Measurements from ENCODE around the gene STRN3. TPM values are rescaled to one million over a fixed set of nuclear protein-coding genes. Genes with fewer than 3 reads are reported as not detected.

Gene STRN3
- polyA plus RNA-seq, 4 donors: 9.7 to 35.0 (median 11.8) TPM

GRCh38 chr14:30994681-30995620 is 31.2 kb downstream of the STRN3 start:
- FAIRE-seq (peak; percentile 26), DNase-seq (no peak)
- peaks cover 0 to 15% of the 10 kb centered on the region in 2 donors for H3K9me3 ChIP-seq (ENCODE audit: control insufficient read depth in 2 of 2, insufficient read depth in 1 of 2, low read depth in 1 of 2, low read length in 1 of 2)
- no peak overlapping the region for H3K4me3 ChIP-seq (ENCODE audit: low read depth in 1 of 3, low read length in 3 of 3)
- 9 to 16% (median 15%) methylated on average over 4 of the region's 4 CpGs for WGBS, 3 donors
- no peaks in the 10 kb centered on the region for H3K27me3 ChIP-seq (ENCODE audit: control insufficient read depth in 3 of 3, insufficient read depth in 3 of 3, low read length in 3 of 3)
- peaks cover 0 to 7% (median 6%) of the 10 kb centered on the region in 3 donors for H3K4me1 ChIP-seq (ENCODE audit: control insufficient read depth in 3 of 3, insufficient read depth in 2 of 3, low read depth in 1 of 3, low read length in 2 of 3)
- no peak overlapping the region for H3K27ac ChIP-seq (ENCODE audit: low read depth in 1 of 3, low read length in 2 of 3)
- peaks cover 2 to 13% (median 2%) of the 10 kb centered on the region in 3 donors for H3K36me3 ChIP-seq (ENCODE audit: control insufficient read depth in 3 of 3, insufficient read depth in 2 of 3, low read depth in 1 of 3, low read length in 3 of 3)

- H3K9me3 ChIP-seq (ENCODE audit: control insufficient read depth in 2 of 2, insufficient read depth in 1 of 2, low read depth in 1 of 2, low read length in 1 of 2): peaks cover 0 to 4% of the 10 kb centered on the region in 2 donors
- peaks cover 0 to 7% (median 6%) of the 10 kb centered on the region in 3 donors for H3K4me1 ChIP-seq (ENCODE audit: control insufficient read depth in 3 of 3, insufficient read depth in 2 of 3, low read depth in 1 of 3, low read length in 2 of 3)
- H3K4me3 ChIP-seq (ENCODE audit: low read depth in 1 of 3, low read length in 3 of 3): no peak overlapping the region
- no peaks in the 10 kb centered on the region for H3K27me3 ChIP-seq (ENCODE audit: control insufficient read depth in 3 of 3, insufficient read depth in 3 of 3, low read length in 3 of 3)
- peaks cover 0 to 7% (median 0%) of the 10 kb centered on the region in 3 donors for H3K36me3 ChIP-seq (ENCODE audit: control insufficient read depth in 3 of 3, insufficient read depth in 2 of 3, low read depth in 1 of 3, low read length in 3 of 3)
- DNase-seq (no peak), FAIRE-seq (no peak)
- H3K27ac ChIP-seq (ENCODE audit: low read depth in 1 of 3, low read length in 2 of 3): no peak overlapping the region
Observed at GRCh38 chr14:30993071-30993470, 33.1 kb downstream of the STRN3 start.

GRCh38 chr14:30991408-30991807 is 34.8 kb downstream of the STRN3 start:
- no peak for FAIRE-seq
- H3K4me1 ChIP-seq (ENCODE audit: control insufficient read depth in 3 of 3, insufficient read depth in 2 of 3, low read depth in 1 of 3, low read length in 2 of 3): peaks cover 0 to 7% (median 6%) of the 10 kb centered on the region in 3 donors
- H3K9me3 ChIP-seq (ENCODE audit: control insufficient read depth in 2 of 2, insufficient read depth in 1 of 2, low read depth in 1 of 2, low read length in 1 of 2): no peaks in the 10 kb centered on the region
- no peaks in the 10 kb centered on the region for H3K27me3 ChIP-seq (ENCODE audit: control insufficient read depth in 3 of 3, insufficient read depth in 3 of 3, low read length in 3 of 3)
- WGBS, 3 donors: 42 to 69% (median 55%) methylated on average over 2 of the region's 2 CpGs
- no peak overlapping the region for H3K4me3 ChIP-seq (ENCODE audit: low read depth in 1 of 3, low read length in 3 of 3)
- H3K27ac ChIP-seq (ENCODE audit: low read depth in 1 of 3, low read length in 2 of 3): no peak overlapping the region
- H3K36me3 ChIP-seq (ENCODE audit: control insufficient read depth in 3 of 3, insufficient read depth in 2 of 3, low read depth in 1 of 3, low read length in 3 of 3): peaks cover 0 to 4% (median 0%) of the 10 kb centered on the region in 3 donors
- DNase-seq: no peak

- H3K4me3 ChIP-seq (ENCODE audit: low read depth in 1 of 3, low read length in 3 of 3): no peak overlapping the region
- H3K9me3 ChIP-seq (ENCODE audit: control insufficient read depth in 2 of 2, insufficient read depth in 1 of 2, low read depth in 1 of 2, low read length in 1 of 2): no peaks in the 10 kb centered on the region
- H3K4me1 ChIP-seq (ENCODE audit: control insufficient read depth in 3 of 3, insufficient read depth in 2 of 3, low read depth in 1 of 3, low read length in 2 of 3): peaks cover 0 to 5% (median 4%) of the 10 kb centered on the region in 3 donors
- FAIRE-seq: no peak
- H3K27me3 ChIP-seq (ENCODE audit: control insufficient read depth in 3 of 3, insufficient read depth in 3 of 3, low read length in 3 of 3): no peaks in the 10 kb centered on the region
- H3K27ac ChIP-seq (ENCODE audit: low read depth in 1 of 3, low read length in 2 of 3): no peak overlapping the region
- no peak for DNase-seq
- H3K36me3 ChIP-seq (ENCODE audit: control insufficient read depth in 3 of 3, insufficient read depth in 2 of 3, low read depth in 1 of 3, low read length in 3 of 3): peaks cover 0 to 4% (median 0%) of the 10 kb centered on the region in 3 donors
Observed at GRCh38 chr14:30990770-30991169, 35.4 kb downstream of the STRN3 start.

GRCh38 chr14:30988509-30988908 is 37.7 kb downstream of the STRN3 start:
- no peaks in the 10 kb centered on the region for H3K9me3 ChIP-seq (ENCODE audit: control insufficient read depth in 2 of 2, insufficient read depth in 1 of 2, low read depth in 1 of 2, low read length in 1 of 2)
- H3K4me3 ChIP-seq (ENCODE audit: low read depth in 1 of 3, low read length in 3 of 3): no peak overlapping the region
- peak overlapping the region in 1 of 3 donors; percentile 11 for H3K27ac ChIP-seq (ENCODE audit: low read depth in 1 of 3, low read length in 2 of 3)
- no peaks in the 10 kb centered on the region for H3K27me3 ChIP-seq (ENCODE audit: control insufficient read depth in 3 of 3, insufficient read depth in 3 of 3, low read length in 3 of 3)
- no peak for FAIRE-seq
- peaks cover 0 to 5% (median 4%) of the 10 kb centered on the region in 3 donors for H3K4me1 ChIP-seq (ENCODE audit: control insufficient read depth in 3 of 3, insufficient read depth in 2 of 3, low read depth in 1 of 3, low read length in 2 of 3)
- no peak for DNase-seq
- H3K36me3 ChIP-seq (ENCODE audit: control insufficient read depth in 3 of 3, insufficient read depth in 2 of 3, low read depth in 1 of 3, low read length in 3 of 3): peaks cover 0 to 4% (median 0%) of the 10 kb centered on the region in 3 donors

- H3K9me3 ChIP-seq (ENCODE audit: control insufficient read depth in 2 of 2, insufficient read depth in 1 of 2, low read depth in 1 of 2, low read length in 1 of 2): no peaks in the 10 kb centered on the region
- H3K36me3 ChIP-seq (ENCODE audit: control insufficient read depth in 3 of 3, insufficient read depth in 2 of 3, low read depth in 1 of 3, low read length in 3 of 3): peaks cover 0 to 4% (median 0%) of the 10 kb centered on the region in 3 donors
- DNase-seq (no peak), FAIRE-seq (no peak)
- no peaks in the 10 kb centered on the region for H3K27me3 ChIP-seq (ENCODE audit: control insufficient read depth in 3 of 3, insufficient read depth in 3 of 3, low read length in 3 of 3)
- peaks cover 0 to 3% (median 0%) of the 10 kb centered on the region in 3 donors for H3K4me1 ChIP-seq (ENCODE audit: control insufficient read depth in 3 of 3, insufficient read depth in 2 of 3, low read depth in 1 of 3, low read length in 2 of 3)
- H3K4me3 ChIP-seq (ENCODE audit: low read depth in 1 of 3, low read length in 3 of 3): no peak overlapping the region
- H3K27ac ChIP-seq (ENCODE audit: low read depth in 1 of 3, low read length in 2 of 3): no peak overlapping the region
- 93 to 94% (median 93%) methylated on average over 3 of the region's 3 CpGs for WGBS, 3 donors
Observed at GRCh38 chr14:30985796-30986195, 40.4 kb downstream of the STRN3 start.

GRCh38 chr14:30983858-30984257 is 42.3 kb downstream of the STRN3 start:
- Histone ChIP-seq H3K4me1 (ENCODE audit: control insufficient read depth in 3 of 3, insufficient read depth in 2 of 3, low read depth in 1 of 3, low read length in 2 of 3) (no peaks in the 10 kb centered on the region), H3K9me3 (ENCODE audit: control insufficient read depth in 2 of 2, insufficient read depth in 1 of 2, low read depth in 1 of 2, low read length in 1 of 2) (no peaks in the 10 kb centered on the region), H3K27me3 (ENCODE audit: control insufficient read depth in 3 of 3, insufficient read depth in 3 of 3, low read length in 3 of 3) (no peaks in the 10 kb centered on the region), H3K4me3 (ENCODE audit: low read depth in 1 of 3, low read length in 3 of 3) (no peak overlapping the region), H3K27ac (ENCODE audit: low read depth in 1 of 3, low read length in 2 of 3) (no peak overlapping the region), H3K36me3 (ENCODE audit: control insufficient read depth in 3 of 3, insufficient read depth in 2 of 3, low read depth in 1 of 3, low read length in 3 of 3) (peaks cover 0 to 4% (median 0%) of the 10 kb centered on the region in 3 donors)
- DNase-seq (no peak), FAIRE-seq (no peak)
- WGBS, 3 donors: 93 to 100% (median 97%) methylated on average over 2 of the region's 2 CpGs

GRCh38 chr14:30982533-30982932 is 43.6 kb downstream of the STRN3 start:
- no peaks in the 10 kb centered on the region for H3K4me1 ChIP-seq (ENCODE audit: control insufficient read depth in 3 of 3, insufficient read depth in 2 of 3, low read depth in 1 of 3, low read length in 2 of 3)
- H3K4me3 ChIP-seq (ENCODE audit: low read depth in 1 of 3, low read length in 3 of 3): no peak overlapping the region
- WGBS, 3 donors: 76 to 89% (median 85%) methylated on average over 7 of the region's 7 CpGs
- H3K27ac ChIP-seq (ENCODE audit: low read depth in 1 of 3, low read length in 2 of 3): no peak overlapping the region
- DNase-seq (no peak), FAIRE-seq (no peak)
- H3K27me3 ChIP-seq (ENCODE audit: control insufficient read depth in 3 of 3, insufficient read depth in 3 of 3, low read length in 3 of 3): no peaks in the 10 kb centered on the region
- H3K9me3 ChIP-seq (ENCODE audit: control insufficient read depth in 2 of 2, insufficient read depth in 1 of 2, low read depth in 1 of 2, low read length in 1 of 2): no peaks in the 10 kb centered on the region
- peaks cover 0 to 4% (median 0%) of the 10 kb centered on the region in 3 donors for H3K36me3 ChIP-seq (ENCODE audit: control insufficient read depth in 3 of 3, insufficient read depth in 2 of 3, low read depth in 1 of 3, low read length in 3 of 3)

All from small intestine (tissue), 7 donors.